ENCODE measurements around the gene PPP4R2.
"Not testable (repeated sequence)": the region's sequence is repeated elsewhere in the genome, so short reads cannot be mapped to it uniquely, and the experiment has no call there.

Gene PPP4R2

GRCh38 chr3:72976281-72976741, 20.3 kb upstream of the PPP4R2 start:
- no peak for DNase-seq (ENCODE audit: low read depth in 2 of 2)

DNA sequence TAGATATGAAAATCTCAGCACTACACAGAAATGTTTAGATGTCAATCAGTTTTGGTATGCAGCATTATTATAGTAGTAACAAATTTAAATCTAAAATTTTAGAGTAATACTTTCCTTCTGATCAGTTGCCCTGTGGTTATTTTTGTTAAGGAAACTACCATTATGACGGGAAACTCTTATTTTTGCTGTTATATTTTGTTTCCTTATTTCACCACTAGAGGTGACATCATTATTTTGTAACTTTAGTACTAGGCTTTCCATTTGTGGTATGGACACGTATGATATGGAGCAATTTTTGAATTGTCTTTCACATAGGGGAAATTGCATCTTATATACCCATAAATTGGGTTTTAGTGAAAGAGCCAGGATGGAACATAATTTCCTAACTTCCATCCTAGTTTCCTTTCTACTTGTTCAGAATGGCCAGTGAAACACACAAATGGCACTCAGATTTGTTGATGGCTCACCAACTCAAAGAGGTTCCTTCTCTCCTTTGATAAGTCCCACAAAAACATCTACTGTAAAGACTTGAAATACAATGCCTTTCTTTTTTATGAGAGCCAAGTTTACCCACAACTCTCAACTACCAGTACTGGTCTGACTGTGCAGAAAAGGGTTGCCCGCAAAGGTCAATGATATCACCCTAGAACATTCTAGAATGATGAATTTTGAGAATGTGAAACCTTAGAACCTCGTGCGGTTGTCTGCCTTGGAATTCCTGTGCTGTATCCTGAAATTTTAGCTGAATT, 19.4 kb upstream of the PPP4R2 start:
- DNase-seq (ENCODE audit: low read depth in 2 of 2), result no peak

DNA sequence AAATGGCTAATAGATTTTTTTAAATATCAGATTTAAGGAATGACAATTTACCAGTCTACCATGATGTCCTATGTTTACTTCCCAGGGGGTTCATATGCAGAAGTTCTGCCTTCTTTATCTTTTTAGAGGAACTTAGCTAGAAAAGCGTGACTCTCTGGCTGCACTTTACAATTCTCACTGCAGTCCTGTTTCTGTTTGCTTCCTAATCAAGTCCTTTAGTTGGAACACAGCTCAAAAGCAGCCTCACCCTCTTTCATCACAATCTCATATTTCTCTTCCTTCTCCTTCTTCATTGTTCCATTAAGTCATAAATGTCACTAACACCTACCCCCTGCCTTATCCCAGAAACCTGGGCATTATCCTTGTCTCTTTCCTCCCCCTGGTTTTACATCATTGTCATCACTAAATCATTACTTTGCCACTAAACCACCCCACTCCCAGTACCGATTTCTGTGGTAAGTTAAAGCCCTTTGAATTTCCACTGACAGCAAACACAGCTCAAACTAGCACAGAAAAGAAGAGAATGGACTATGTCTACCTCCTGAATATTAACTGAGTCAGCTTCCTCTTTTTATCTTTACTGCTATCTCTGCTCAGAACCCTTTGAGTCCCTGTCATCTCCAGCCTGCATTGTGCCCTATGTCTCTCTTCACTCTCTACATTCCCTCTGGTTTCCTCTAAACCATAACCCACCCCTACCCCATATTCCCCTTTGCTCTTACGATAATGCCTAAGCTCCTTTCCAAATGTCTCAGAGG, 13.8 kb upstream of the PPP4R2 start:
- DNase-seq (ENCODE audit: low read depth in 2 of 2), result no peak

DNA sequence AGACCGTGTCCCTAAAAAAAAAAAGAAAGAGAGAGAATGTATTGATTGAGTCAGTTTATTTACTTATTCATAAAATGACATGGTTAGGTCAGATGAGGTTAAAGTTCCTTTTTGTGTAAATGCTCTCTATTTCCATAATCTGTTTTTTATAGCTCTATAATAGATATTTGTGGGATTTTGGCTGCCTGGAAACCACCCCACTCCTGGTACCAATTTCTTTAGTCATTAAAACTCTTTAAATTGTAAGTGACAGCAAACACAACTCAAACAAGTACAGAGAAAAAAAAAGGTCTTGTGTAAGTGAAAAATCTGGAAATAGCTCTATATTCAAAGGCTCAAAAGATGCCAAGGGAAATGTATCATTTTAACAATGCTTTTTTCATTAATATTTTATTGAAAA, 11.0 kb upstream of the PPP4R2 start:
- no peak for DNase-seq (ENCODE audit: low read depth in 2 of 2)

DNA sequence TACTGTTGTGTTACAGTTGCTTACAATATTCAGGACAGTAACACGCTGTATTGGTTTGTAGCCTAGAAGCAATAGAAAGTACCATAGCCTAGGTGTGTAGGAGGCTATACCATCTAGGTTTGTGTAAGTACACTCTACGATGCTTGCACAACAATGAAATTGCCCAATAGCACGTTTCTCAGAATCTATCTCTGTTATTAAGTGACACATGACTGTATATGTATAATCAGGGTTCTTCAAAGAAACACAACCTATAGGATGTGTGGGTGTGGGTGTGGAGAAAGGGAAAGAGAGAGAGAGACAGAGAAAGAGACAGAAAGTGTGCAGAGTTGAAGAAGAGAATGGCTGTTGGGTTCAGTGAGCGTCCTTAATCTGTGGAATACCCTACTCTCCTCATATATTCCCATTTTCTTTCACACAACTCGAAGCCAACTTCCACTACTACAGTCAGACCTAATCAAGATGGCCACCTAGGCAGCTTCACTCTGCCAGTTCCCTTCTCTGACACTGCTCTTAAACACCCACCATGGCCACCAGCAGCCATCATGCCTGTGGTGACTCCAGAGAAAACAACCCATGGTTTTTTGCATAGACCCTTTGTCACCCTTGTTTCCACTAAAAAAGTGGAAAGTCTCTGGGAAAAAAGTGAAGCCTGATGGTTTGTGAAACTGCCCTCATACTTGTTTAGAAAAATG, 5.8 kb upstream of the PPP4R2 start:
- DNase-seq (ENCODE audit: low read depth in 2 of 2), result no peak

DNA sequence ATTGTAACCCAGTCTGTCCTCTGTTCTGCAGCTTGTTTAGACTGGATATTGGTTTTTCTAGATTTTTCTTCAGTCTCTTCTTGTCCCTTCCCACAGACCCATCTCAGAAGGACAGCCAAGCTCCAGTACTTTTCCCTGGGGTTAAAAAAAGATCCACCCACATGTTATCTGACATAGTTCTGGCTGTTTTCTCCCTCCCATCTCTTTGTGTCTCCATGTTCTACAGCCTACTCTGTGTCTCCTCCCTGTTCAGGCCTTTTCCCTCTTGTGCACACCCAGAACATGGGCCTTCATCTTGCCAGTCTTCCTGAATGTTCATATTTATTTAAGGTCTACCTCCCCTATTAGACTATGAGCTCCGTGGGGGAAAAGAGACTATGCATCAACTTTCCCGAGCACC, 5.1 kb upstream of the PPP4R2 start:
- DNase-seq (ENCODE audit: low read depth in 2 of 2), result no peak

GRCh38 chr3:72993391-72993790, 3.2 kb upstream of the PPP4R2 start:
- DNase-seq (ENCODE audit: low read depth in 2 of 2), result no peak

DNA sequence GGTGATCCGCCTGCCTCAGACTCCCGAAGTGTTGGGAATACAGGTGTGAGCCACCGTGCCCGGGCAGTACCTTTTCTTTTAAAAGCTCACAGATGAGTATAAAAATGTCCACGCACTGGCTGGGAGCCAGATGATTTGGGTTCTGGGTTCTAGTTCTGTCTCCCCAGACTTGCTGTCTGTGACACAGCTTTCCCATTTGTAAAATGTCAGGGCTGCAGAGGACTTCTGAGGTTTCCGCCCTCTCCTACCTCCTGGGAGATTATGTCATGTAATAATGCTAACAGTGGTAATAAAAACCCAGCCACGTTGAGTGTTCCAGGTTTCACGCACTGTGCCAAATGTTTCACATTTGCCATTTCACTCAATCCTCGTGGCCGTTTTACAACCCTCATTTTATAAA, 1.3 kb upstream of the PPP4R2 start:
- no peak for DNase-seq (ENCODE audit: low read depth in 2 of 2)

DNA sequence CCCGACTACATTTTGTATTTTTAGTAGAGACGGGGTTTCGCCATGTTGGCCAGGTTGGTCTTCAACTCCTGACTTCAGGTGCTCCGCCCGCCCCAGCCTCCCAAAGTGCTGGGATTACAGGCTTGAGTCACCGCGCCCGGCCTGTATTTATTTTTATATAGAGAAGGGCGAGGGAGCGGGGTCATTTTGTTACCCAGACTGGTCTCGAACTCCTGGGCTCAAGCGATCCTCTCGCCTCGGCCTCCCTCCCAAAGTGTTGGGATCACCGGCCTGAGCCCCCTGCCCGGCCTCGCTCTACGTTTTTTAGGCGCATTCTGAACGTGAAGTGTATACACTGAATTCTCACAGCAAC, 514 bp upstream of the PPP4R2 start:
- DNase-seq (ENCODE audit: low read depth in 2 of 2), result no peak

DNA sequence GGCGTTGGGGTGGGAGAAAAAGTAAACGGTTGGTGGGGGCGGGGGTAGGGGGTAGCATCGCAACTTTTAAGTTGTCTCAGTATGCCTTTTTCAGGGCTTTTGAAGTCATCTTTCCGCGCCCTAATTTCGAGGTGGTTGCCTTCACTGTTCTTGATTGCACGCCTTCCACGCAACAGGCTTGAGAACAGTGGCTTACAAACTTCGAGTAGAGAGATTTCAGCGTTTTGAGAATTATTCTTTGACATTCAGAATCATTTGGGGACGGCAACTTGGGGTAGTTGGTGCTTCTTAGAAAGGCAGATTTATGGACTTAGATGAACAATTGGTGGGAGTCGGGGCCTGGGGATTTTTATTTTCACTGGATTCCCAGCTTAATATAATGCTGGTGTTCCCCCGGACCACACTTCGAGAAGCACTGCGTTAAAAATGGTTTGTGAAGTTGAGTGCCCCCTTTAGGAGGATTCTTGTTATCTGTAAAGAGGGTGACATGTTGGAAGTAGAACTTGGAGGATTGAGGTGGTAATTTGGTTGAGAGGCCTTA, 880 bp downstream of the PPP4R2 start:
- peak in 1 of 2 donors; percentile 16 for DNase-seq (ENCODE audit: low read depth in 2 of 2)

- no peak for DNase-seq (ENCODE audit: low read depth in 2 of 2)
These were observed 1.9 kb downstream of the PPP4R2 start for GRCh38 chr3:72998466-72998865.

DNA sequence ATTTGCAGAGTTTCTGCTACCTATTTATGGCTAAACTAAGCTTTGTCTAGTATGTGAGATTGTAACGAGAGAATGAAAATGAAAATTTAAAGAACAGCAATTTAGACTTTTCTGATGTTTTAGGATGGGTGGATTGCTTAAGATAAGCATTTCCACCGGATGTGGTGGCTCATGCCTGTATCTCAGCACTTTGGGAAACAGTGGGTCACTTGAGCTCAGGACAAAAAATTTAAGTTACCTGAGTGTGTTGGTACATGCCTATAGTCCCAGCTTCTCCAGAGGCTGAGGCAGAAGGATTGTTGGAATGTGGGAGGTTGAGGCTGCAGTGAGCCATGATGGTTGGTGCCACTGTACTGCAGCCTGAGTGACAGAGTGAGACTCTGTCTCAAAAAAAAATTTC, 3.3 kb downstream of the PPP4R2 start:
- no peak for DNase-seq (ENCODE audit: low read depth in 2 of 2)

- not testable (repeated sequence) for DNase-seq (ENCODE audit: low read depth in 2 of 2)
These were observed 6.4 kb downstream of the PPP4R2 start for GRCh38 chr3:73003050-73003449.

GRCh38 chr3:73004316-73004715, 7.7 kb downstream of the PPP4R2 start:
- DNase-seq (ENCODE audit: low read depth in 2 of 2), result no peak

DNA sequence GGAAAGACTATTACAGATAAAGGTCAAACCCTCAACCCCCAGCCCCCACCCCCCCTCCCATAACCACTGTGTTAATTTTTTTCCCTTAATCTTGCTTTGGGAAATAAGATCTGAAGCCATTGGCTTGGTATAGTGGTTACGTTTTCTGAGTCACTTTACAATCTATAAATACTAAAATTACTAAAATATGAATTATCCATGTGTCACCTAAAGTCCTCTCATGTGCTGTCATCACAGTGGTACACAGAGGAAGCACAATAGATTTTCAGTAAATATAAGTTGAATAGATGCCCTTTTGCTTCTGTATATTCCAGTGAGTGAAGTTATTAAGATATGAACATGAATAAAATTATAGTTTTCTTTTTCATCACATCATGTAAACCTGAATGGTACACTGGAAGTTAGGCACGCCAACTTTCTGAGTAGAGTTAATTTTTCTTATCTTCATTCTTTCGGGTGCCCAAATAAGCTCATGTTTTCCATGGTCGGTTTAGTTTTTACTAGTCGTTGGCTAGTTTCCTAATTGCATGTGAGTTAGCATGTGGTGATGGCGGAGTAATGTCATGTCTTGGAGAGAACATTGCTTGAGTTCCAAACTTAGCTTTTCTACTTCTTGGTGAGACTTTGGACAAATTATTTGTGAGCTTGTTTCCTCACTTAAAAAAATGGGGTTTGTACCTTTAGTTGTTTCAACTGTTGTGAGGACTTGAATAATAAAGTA, 11.5 kb downstream of the PPP4R2 start:
- DNase-seq (ENCODE audit: low read depth in 2 of 2), result no peak

- DNase-seq (ENCODE audit: low read depth in 2 of 2), result no peak
These were observed 12.4 kb downstream of the PPP4R2 start for GRCh38 chr3:73009008-73009407.

GRCh38 chr3:73009750-73010149, 13.1 kb downstream of the PPP4R2 start:
- DNase-seq (ENCODE audit: low read depth in 2 of 2), result no peak

GRCh38 chr3:73010158-73010557, 13.5 kb downstream of the PPP4R2 start:
- DNase-seq (ENCODE audit: low read depth in 2 of 2), result no peak

DNA sequence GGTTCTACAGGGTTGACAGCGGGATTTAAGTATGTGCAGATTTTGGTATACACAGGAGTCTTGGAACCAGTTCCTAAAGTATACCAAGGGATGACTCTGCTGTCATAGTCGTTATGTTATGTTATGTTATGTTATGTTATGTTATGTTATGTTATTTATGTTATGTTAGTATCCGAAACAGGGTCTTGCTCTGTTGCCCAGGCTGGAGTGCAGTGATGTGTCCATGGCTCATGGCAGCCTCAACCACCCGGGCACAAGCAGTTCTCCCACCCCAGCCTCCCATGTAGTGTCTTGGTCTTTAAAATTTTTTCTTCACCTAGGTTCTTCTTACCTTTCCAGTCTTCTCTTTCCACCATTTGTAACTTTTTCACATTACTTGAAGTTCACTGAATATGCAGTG, 21.7 kb downstream of the PPP4R2 start:
- DNase-seq (ENCODE audit: low read depth in 2 of 2), result no peak

DNA sequence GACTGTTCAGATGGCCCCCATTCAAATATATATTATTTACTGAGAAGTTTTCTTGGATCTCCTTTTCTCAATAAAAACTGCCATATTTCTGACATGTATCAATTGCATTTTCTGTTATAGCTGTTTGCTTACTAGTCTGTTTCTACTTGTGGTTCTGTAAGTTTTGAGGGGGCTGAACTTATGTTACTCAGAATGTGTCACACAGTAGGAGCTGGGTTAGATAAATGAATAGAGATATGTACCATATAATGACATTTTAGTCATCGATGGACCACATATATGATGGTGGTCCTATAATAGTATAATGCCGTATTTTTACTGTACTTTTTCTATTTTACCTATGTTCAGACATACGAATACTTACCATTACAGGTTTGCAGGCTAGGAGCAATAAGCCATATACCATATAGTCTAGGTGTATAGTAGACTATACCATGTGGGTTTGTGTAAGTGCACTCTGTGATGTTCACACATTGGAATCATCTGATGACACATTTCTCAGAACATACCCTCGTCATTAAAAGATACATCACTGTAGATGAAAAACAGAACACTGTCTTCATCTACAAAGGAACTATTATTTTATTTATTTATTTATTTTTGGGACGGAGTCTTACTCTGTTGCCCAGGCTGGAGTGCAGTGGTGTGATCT, 22.3 kb downstream of the PPP4R2 start:
- DNase-seq (ENCODE audit: low read depth in 2 of 2), result no peak

DNA sequence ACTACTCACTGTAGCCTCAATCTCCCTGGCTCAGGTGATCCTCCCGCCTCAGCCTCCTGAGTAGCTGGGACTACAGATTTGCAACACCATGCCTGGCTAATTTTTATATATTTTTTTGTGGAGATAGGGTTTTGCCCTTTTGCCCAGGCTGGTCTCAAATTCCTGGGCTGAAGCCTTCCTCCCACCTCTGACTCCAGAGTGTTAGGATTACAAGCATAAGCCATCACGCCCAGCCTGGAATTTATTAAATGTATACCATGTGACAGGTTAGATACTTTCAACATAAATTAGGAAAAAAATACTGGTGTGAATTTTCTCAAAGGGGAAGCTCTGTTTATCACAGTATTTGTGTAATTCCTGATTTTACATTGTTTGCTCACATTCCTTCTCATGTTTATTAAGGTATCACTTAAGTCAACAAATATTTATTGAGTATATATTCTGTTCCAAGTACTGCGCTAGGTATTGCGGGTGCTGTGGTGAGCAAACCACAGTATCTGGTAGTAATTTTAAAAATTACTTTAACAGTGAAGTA, 24.8 kb downstream of the PPP4R2 start:
- DNase-seq (ENCODE audit: low read depth in 2 of 2), result no peak

Measured in stimulated activated CD4-positive, alpha-beta T cell treated with anti-CD3 and anti-CD28 coated beads, Interleukin-1b, Interleukin-23, amount 100 ng/mL, for 4 hours (primary cell).